ENCODE results near the gene BAHD1. TPM values are rescaled to one million over a fixed set of nuclear protein-coding genes. Genes with fewer than 3 reads are reported as not detected.

BAHD1 gene
- total and polyA plus RNA-seq, 3 donors from 2014 or later = 47.9 to 53.9 (median 52.0) TPM

DNA sequence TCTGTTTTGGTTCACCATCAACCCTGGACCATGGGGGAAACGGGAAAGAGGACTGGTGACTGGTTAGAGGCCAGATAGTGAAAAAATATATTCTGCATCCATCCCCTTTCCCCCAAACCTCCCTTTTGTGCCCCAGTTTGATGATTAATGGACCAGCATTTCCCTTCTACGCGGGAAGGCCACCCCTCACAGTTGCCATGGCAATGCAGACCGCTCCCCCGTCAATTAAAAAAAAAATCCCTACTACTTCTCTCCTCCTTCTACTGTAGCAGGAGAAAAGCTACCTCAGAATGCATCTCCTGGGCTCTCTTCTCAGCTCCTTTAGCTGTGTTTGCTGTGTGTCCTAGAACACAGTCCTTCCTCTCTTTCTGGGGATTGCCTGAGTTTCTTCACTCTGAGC is 4.0 kb downstream of the BAHD1 start:
- Histone ChIP-seq H3K27ac (no peak overlapping the region), H3K27me3 (no peaks in the 10 kb centered on the region), H3K4me1 (peaks cover 17% of the 10 kb centered on the region), H3K36me3 (ENCODE audit: low read depth, missing control alignments) (no peaks in the 10 kb centered on the region), H3K4me3 (no peak overlapping the region), H3K9me3 (no peaks in the 10 kb centered on the region)
- no peak for TF ChIP-seq POLR2A (IDR thresholded peaks at IDR 0.05)
- intact Hi-C loops (cut with DNase I; ENCODE audit: low total_unique reads) = no loop called here
- no peak for DNase-seq
- WGBS, 2 donors = 65 to 74% methylated on average over 5 of the region's 5 CpGs

GRCh38 chr15:40445421-40445922 is 4.7 kb downstream of the BAHD1 start:
- Histone ChIP-seq H3K27me3 (no peaks in the 10 kb centered on the region), H3K36me3 (ENCODE audit: low read depth, missing control alignments) (no peaks in the 10 kb centered on the region), H3K4me3 (no peak overlapping the region), H3K9me3 (no peaks in the 10 kb centered on the region), H3K27ac (no peak overlapping the region), H3K4me1 (peaks cover 22% of the 10 kb centered on the region)
- DNase-seq = no peak
- no peak for TF ChIP-seq POLR2A (IDR thresholded peaks at IDR 0.05)
- TF ChIP-seq, protein P1, sequence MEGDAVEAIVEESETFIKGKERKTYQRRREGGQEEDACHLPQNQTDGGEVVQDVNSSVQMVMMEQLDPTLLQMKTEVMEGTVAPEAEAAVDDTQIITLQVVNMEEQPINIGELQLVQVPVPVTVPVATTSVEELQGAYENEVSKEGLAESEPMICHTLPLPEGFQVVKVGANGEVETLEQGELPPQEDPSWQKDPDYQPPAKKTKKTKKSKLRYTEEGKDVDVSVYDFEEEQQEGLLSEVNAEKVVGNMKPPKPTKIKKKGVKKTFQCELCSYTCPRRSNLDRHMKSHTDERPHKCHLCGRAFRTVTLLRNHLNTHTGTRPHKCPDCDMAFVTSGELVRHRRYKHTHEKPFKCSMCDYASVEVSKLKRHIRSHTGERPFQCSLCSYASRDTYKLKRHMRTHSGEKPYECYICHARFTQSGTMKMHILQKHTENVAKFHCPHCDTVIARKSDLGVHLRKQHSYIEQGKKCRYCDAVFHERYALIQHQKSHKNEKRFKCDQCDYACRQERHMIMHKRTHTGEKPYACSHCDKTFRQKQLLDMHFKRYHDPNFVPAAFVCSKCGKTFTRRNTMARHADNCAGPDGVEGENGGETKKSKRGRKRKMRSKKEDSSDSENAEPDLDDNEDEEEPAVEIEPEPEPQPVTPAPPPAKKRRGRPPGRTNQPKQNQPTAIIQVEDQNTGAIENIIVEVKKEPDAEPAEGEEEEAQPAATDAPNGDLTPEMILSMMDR (IDR thresholded peaks at IDR 0.05) = no peak
- intact Hi-C loops (cut with DNase I; ENCODE audit: low total_unique reads) = no loop called here
- WGBS, 2 donors = 50 to 57% methylated on average over 9 of the region's 9 CpGs

- no peaks in the 10 kb centered on the region for H3K36me3 ChIP-seq (ENCODE audit: low read depth, missing control alignments)
- H3K27me3 ChIP-seq = no peaks in the 10 kb centered on the region
- peaks cover 22% of the 10 kb centered on the region for H3K4me1 ChIP-seq
- no peak for TF ChIP-seq POLR2A (IDR thresholded peaks at IDR 0.05)
- TF ChIP-seq, protein P1 (IDR thresholded peaks at IDR 0.05) = no peak
- DNase-seq = no peak
- no peak overlapping the region for H3K27ac ChIP-seq
- H3K9me3 ChIP-seq = no peaks in the 10 kb centered on the region
- WGBS, 2 donors = 54 to 58% methylated on average over 2 to 3 of the region's 3 CpGs
- intact Hi-C loops (cut with DNase I; ENCODE audit: low total_unique reads) = no loop called here
- no peak overlapping the region for H3K4me3 ChIP-seq
Measured at GRCh38 chr15:40446144-40446543, 5.4 kb downstream of the BAHD1 start.

DNA sequence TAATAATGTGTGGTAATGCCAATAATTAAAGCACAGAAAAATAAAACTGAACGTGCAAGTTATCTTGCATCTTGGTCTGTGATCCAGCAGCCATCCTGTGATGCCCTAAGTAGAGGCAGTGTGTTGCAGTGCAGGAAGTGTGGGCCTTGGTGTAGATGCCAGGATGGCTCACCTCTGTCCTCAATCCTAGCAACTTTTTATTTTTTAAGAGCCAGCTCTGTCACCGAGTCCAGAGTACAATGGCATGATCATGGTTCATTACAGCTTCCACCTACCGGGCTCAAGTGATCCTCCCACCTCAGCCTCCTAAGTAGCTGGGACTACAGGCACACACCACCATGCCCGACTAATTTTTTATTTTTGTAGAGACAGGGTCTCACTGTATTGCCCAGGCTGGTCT is 7.6 kb downstream of the BAHD1 start:
- no peak overlapping the region for H3K27ac ChIP-seq
- TF ChIP-seq, protein P1 (IDR thresholded peaks at IDR 0.05) = no peak
- TF ChIP-seq POLR2A (IDR thresholded peaks at IDR 0.05) = no peak
- H3K4me3 ChIP-seq = no peak overlapping the region
- no peak for DNase-seq
- no peaks in the 10 kb centered on the region for H3K36me3 ChIP-seq (ENCODE audit: low read depth, missing control alignments)
- H3K9me3 ChIP-seq = no peaks in the 10 kb centered on the region
- H3K4me1 ChIP-seq = peaks cover 11% of the 10 kb centered on the region
- intact Hi-C loops (cut with DNase I; ENCODE audit: low total_unique reads) = no loop called here
- 85 to 86% methylated on average over 4 of the region's 4 CpGs for WGBS, 2 donors
- no peaks in the 10 kb centered on the region for H3K27me3 ChIP-seq

- Histone ChIP-seq H3K27me3 (no peaks in the 10 kb centered on the region), H3K9me3 (no peaks in the 10 kb centered on the region), H3K36me3 (ENCODE audit: low read depth, missing control alignments) (no peaks in the 10 kb centered on the region), H3K4me3 (no peak overlapping the region), H3K27ac (no peak overlapping the region), H3K4me1 (peaks cover 10% of the 10 kb centered on the region)
- intact Hi-C loops (cut with DNase I; ENCODE audit: low total_unique reads) = no loop called here
- TF ChIP-seq, protein P1 (IDR thresholded peaks at IDR 0.05) = no peak
- no peak for TF ChIP-seq POLR2A (IDR thresholded peaks at IDR 0.05)
- no peak for DNase-seq
Measured at GRCh38 chr15:40449275-40449674, 8.5 kb downstream of the BAHD1 start.
